ENCODE results near the gene AVEN.
"Not testable (repeated sequence)": the region's sequence is repeated elsewhere in the genome, so short reads cannot be mapped to it uniquely, and the experiment has no call there.

Gene AVEN, protein sequence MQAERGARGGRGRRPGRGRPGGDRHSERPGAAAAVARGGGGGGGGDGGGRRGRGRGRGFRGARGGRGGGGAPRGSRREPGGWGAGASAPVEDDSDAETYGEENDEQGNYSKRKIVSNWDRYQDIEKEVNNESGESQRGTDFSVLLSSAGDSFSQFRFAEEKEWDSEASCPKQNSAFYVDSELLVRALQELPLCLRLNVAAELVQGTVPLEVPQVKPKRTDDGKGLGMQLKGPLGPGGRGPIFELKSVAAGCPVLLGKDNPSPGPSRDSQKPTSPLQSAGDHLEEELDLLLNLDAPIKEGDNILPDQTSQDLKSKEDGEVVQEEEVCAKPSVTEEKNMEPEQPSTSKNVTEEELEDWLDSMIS
- total RNA-seq = 9.6 to 15.0 (median 11.1) reads per million in 4 experiments

DNA sequence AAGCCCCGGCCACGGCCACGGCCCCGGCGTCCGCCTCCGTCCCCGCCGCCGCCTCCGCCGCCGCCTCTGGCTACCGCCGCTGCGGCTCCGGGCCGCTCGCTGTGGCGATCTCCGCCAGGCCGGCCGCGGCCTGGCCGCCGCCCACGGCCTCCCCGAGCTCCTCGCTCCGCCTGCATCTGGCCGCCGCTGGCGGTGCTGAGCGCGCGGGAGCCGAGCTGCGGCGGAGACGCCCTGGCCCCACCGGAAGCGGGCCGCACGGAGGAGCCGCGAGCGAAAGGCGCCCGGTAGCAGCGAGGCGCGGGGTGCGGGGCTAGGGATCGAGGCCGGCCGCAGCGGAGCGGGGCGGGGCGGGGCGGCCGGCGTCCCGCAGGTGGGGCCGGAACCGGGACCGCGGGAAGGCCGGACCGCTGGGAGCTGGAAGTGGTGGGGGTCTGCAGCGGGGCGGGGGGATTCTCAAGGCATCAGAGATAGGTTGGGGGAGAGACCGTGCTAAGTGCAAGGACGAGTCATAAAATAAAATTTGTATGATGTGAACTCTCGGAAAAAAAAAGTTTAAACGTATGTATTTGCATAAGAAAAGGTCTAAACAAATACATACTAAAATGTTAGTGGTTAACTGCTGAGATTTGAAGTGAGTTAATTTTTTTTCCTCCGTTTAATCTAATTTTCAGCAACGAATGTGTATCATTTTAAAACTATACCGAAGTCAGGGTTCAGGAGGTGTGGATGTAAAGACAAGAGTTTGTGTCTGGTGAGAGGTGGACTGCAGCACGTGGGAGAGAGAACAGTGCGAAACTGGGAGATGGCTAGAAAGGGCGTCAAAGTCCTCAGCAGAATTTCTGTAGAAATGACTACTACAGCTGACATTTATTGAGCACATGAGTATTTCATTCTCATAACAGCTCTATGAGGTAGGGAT, at the start of gene AVEN:
Gene AVEN (minus strand): TSS at position 334 of the 919 bp plus-strand sequence. CDS start 158 bp downstream, at position 176.
- peak; percentile 18 for DNase-seq

DNA sequence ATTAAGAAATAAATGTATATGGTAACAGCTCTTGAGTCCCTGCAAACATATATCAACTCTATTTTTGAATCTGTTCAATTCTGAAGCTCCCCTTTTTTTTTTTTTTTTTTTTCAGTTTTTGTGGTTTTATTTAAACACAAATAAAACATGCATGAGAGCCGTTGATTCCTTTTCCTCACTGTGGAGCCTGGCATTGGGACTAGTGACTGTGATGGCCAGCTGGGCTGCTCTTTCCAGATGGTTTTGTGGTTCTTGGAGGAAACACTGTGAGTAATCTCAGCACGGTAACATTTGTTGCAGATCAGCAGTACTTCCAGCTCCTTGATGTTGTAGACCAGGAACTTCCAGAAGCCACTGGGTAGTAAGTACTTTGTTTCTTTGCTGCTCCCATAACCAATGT, 46.7 kb upstream of the AVEN start:
- no peak for DNase-seq

GRCh38 chr15:34084086-34084485, 45.1 kb upstream of the AVEN start:
- DNase-seq = no peak

DNA sequence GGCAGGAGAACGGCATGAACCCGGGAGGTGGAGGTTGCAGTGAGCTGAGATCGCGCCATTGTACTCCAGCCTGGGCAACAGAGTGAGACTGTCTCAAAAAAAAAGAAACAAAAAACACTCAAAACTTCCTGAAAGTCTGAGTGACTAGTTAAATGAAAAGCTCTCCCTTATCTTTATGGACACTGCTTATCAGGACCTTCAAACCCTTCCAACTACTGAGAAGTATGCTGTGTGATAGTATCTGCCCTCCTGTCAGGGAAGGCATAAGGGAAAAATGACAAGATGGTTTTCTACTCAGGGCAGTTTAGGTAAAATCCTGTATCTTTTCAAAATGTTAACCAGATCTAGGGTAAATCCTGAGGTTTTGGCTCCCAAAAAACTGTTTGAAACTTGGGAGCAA, 40.9 kb upstream of the AVEN start:
- DNase-seq = no peak

DNA sequence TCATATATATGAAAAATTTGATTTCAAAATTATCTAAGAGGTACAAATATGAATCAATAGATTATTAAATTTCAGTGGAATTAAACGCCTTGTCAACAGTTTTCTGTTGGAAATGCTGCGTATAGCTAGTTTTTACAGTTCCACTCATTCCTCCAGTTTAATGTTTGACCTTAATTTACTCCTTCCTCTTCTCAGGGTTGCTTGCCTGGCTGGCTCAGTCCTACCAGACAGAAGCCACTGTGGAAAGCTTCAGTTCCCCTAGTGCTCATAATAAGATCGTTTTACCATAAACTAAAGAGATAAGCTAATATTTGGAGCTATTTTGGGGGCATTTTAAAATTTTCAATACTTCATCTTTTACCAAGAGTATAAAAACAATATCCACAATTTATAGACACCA, 39.9 kb upstream of the AVEN start:
- DNase-seq = no peak

GRCh38 chr15:34076785-34077184, 37.8 kb upstream of the AVEN start:
- no peak for DNase-seq

DNA sequence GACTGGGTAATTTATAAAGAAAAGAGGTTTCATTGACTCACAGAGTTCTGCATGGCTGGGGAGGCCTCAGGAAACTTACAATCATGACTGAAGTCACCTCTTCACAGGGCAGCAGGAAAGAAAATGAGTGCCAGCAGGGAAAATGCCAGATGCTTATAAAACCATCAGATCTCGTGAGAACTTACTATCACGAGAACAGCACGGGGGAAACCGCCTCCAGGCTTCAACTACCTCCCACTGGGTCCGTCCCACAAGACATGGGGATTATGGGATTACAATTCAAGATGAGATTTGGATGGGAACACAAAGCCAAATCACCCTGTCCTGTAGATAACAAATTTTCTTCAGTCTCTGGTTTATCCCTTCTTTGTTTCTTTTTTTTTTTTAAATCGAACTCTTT, 31.0 kb upstream of the AVEN start:
- no peak for DNase-seq

DNA sequence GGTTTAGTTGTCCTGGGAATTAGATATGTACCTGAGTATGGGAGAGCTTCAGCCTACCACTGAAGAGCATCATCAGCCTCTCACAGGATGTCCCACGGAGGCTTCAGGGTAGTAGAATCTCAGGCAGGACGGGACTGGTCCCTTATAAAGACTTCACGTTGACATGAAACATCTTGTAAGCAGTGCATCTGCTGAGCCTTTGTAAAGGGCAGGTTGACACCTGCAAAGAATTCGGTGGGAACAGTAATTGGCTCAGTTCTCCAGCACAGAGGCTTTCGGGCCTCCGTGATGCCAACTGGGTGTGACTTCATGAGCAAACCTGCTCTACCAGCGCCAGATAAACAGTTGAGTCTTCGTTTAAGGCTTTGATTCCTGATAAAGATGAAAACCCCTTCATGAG, 26.9 kb upstream of the AVEN start:
- no peak for DNase-seq

DNA sequence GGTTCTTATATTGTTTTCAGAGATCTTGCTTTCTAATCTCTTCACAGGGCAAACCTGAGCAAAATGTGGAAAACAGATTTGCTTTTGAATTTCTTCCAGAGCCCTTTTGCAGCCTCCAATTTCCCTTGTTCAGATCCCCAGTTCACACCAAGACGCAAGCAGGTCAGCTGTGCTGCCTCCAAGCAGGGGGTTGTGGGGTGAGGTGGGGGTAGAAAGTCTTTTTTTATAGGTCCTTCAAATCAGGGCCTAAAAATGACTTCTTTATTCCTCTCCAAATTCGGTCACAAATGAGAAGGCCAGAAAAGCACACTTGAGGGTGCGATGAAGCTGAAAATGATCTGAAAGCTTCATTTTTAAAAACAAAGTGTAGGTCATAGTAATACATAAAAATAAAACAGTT, 26.3 kb upstream of the AVEN start:
- no peak for DNase-seq

- no peak for DNase-seq
Observed at GRCh38 chr15:34064438-34064837, 25.4 kb upstream of the AVEN start.

DNA sequence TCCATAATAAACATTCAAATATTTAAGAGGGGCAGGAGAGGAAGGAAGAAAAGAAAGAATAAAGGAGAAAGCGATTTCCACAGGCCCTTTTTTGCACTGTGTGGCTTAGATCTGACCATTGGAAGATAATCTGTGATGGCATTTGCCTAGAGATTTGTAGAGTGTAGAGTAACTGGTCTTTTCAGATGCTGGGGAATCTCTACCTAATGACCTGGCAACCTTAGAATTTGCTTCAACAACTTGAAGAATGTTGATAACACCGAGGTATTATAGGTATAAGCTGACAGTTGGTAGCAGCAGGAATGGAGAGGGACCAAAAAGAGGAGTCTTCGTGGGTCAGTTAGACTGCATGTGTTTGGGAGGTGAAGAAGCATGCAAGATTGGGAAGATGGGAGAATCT, 20.9 kb upstream of the AVEN start:
- no peak for DNase-seq

DNA sequence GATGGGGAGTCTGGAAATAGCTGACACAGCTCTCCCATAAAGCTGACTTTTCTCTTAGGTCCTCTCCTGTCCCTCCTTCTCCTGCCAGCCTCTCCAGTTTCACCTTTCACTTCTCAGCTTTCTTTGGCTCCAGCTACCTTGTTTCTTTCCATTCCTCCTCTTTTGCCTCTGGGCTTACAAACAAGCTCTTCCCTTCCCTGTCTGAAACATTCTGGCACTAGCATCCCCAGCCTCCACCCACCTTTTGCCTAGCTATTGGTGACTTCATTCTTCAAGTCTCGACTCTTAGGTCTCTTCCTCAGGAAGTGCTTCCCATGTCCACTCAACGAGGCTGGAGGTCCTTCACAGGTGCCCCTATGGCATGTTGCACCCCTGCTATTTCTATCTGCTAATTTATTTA, 20.5 kb upstream of the AVEN start:
- no peak for DNase-seq

DNA sequence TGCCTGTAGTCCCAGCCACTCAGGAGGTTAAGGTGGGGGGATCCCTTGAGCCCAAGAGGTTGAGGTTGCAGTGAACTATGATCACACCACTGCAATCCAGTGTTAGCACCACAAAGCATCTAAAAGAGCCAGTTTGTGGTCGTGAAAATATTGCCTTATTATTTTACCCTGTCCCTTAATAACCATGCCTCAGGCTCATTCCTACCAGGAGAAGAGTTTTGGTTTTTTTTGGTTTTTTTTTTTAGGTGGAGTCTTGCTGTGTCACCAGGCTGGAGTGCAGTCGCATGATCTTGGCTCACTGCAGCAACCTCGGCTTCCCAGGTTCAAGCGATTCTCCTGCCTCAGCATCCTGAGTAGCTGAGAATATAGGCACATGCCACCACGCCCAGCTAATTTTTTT, 17.9 kb upstream of the AVEN start:
- no peak for DNase-seq

DNA sequence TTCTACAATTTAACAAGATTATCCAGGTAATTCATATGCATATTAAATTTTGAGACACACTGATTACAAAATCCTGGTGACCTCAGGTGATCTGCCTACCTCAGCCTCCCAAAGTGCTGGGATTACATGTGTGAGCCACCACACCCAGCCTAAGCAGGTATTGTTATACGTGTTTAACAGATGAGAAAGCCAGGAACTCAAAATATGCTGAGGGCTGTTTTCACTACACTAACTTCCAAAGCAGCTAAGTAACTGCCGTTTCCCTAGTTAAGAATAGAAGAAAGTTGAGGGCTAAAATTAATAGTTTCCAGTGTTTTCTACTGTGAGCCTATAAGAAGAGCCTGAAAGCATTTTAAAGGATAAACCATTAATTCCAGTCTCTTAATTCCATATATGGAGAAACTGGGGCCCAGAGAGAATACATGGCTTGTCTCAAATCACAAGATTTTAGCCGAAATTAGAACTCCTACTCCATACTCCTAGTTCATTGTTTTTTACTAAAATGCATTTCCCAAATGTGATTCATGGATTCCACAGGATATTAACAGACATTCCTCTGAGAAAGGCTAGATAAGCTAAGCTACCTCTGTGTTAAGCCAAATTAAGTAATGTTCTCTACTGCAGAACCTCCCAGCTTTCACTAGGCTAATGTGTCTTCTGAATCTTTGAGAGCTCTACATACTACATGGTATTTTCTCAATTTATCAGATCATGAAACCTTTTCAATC, 17.0 kb upstream of the AVEN start:
- DNase-seq = no peak

DNA sequence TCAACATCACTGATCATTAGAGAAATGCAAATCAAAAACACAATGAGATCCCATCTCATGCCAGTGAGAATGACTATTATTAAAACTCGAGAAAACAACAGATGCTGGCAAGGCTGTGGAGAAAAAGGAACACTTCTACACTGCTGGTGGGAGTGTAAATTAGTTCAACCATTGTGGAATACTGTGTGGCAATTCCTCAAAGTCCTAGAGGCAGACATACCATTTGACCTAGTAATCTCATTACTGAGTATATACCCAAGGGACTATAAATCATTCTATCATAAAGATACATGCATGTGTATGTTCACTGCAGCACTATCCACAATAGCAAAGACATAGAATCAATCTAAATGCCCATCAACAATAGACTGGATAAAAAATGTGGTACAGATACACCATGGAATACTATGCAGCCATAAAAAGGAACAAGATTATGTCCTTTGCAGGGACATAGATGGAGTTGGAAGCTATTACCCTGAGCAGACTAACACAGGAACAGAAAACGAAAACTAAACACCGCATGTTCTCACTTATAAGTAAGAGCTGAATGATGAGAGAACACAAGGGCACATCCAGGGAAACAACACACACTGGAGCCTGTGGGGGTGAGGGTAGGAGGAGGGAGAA, 15.2 kb upstream of the AVEN start:
- no peak for DNase-seq

DNA sequence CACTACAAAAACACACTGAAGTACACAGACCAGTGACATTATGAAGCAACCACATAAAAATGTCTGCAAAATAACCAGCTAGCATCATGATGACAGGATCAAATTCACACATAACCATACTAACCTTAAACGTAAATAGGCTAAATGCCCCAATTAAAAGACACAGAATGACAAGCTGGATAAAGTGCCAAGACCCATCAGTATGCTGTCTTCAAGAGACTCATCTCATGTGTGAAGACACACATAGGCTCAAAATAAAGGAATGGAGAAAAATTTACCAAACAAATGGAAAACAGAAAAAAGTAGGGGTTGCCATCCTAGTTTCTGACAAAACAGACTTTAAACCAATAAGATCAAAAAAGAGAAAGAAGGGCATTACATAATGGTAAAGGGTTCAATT, 11.4 kb upstream of the AVEN start:
- not testable (repeated sequence) for DNase-seq

GRCh38 chr15:34049112-34049511, 10.1 kb upstream of the AVEN start:
- no peak for DNase-seq

DNA sequence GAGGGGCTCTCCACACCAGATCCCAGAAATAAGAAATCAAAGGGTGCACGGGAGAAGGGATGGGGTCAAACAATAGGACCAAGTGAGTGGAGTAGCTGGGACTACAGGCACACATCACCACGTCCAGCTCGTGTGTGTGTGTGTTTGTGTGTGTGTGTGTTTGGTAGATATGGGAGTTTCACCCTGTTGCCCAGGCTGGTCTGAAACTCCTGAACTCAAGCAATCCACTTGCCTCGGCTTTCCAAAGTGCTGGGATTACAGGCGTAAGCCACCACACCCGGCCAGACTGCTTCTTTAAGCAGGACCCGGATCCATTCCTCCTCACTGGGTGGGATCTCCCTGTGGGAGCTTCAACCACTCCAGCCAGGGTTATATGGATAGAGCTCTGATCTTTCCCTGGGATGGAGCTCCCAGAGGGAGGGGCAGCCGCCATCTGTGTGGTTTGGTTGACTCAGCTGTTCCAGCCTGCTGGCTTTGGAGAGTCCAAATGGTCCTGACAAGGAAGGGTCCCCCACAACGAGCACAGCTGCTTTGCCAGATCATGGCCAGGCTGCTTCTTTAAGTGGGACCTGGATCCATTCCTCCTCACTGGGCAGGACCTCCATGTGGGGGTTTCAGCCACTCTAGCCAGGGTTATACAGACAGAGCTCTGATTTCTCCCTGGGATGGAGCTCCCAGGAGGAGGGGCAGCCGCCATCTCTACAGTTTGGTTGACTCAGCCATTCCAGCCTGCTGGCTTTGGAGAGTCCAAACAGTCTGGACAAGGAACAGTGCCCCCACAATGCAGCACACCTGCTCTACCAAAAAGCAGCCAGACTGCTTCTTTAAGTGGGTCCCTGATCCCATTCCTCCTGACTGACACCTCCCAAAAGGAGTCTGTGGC, 9.1 kb upstream of the AVEN start:
- no peak for DNase-seq

DNA sequence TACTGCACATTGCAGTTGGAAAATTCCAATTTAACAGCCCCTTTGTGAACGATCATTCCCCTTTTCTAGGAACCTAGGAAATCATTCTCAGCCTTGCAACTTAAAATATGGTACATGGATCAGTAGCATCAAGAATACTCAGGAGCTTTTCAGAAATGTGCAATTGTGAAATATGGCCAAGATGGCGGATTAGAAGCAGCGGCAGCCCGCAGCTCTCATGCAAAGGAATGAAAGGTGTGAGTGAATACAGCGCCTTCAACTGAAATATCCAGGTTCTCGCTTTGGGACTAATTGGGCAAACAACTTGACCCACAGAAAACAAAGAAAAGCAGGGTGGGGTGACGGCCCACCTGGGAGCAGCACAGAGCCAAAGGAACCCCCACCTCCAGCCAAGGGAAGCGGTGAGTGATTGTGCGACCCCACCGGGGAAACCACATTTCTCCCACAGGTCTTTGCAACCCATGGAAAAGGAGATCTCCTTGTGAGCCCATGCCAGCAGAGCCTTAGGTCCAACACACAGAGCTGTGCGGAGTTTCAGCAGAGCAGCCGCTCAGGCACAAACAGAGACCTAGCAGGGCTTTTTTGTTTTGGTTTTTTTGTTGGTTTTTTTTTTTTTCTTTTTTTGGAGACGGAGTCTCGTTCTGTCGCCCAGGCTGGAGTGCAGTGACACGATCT, 7.6 kb upstream of the AVEN start:
- no peak for DNase-seq

DNA sequence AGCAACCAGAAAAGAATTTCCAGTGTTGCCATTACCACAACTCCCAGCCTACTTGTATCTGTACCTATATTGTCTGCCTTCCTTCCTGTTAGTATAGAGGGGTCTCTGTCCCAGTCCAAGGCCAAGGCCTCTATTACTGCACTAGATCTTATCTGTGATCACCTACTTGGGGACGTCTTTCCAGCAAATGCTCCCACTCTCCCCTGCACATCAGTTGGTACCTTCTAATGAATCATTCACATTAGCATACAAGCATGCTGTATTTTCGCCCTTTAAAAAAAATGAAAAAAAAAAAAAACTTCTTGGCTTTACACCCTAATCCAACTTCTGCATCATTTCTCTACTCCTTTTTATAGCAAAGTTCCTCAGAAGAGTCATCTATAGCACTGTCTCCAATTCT, 4.8 kb upstream of the AVEN start:
- DNase-seq = no peak

- no peak for DNase-seq
Observed at GRCh38 chr15:34043391-34043790, 4.4 kb upstream of the AVEN start.
